Measurements from ENCODE around the gene FBXL17.
"Not testable (repeated sequence)": the region's sequence is repeated elsewhere in the genome, so short reads cannot be mapped to it uniquely, and the experiment has no call there.

Gene FBXL17

DNA sequence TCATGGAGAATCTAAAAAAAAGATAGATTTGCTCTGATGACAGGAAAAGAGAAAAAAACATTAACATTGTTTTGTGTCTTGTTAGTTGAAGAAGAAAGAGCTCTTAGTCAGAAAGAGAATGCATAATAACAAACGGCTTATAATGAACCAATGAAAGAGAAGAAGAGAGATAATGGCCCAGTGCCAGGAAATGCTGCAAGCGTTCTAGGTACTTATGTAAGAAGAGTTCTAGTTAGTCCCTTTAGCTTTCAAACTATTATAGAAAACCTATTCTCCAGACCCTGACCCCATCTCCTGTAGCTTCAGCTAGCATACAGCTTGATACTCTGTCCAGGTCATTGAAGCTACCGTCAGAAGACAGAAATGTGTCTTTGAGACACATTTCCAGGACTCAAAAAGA is 70.2 kb downstream of the FBXL17 start:
- peak; percentile 33 for DNase-seq (ENCODE audit: low read depth)

DNA sequence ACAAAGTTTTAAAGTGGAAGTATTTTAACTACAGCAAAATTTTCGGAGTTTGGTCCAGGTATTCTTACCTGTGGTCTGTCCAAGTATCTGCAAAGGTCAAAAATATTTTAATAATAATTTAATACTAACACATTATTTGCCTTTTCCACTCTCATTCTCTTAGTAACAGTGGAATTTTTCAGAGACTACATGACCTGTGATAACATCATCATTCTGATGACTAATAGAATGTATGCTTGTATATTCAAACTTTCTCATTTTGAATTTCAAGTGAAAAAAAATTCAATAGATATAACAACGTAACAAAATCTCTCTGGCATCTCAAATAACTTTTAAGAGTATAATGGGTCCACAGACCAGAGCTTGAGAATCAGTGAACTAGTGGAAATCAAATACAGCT is 78.3 kb downstream of the FBXL17 start:
- peak; percentile 9 for DNase-seq (ENCODE audit: low read depth)

DNA sequence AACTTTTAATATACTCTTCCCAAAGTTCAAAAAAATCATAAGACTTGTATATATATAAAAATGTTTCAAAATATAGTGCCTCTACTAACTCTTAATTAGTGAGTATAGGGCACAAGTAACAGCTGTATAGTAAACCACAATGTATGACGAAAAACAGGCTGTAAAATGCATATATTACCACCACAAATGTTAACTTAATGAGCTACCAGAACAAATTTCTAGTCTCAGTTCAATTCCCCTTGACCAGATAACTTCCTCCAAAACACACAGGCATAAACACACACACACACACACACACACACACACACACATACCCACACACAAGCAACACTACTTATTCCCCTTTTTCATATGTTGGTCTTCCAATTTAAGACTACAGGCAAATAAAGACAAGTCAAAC is 78.8 kb downstream of the FBXL17 start:
- DNase-seq (ENCODE audit: low read depth): no peak

DNA sequence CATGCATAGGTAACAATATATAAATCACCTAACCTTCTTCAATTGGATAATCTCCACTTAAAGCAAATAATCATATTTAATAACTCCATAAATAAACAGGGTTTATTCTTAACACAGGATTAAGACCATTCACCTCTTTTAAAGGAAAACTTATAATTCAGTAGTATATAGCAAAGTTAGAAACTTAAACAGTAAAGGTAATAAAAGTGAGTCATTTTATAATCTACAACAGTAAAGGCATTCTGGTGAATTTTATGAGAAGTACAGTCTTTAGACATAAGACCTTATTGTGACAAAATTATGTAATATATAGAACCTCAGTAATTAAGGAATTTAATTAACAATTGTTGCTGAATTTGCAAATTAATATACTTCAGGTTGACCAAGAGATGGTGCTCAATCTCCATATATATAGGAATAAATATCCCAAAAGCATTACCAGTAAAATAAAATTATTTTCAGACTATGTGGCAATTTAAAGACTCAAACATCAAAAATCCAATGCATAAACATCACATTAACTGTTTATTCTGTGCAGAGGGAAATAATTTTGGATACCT is 84.8 kb downstream of the FBXL17 start:
- DNase-seq (ENCODE audit: low read depth): no peak

DNA sequence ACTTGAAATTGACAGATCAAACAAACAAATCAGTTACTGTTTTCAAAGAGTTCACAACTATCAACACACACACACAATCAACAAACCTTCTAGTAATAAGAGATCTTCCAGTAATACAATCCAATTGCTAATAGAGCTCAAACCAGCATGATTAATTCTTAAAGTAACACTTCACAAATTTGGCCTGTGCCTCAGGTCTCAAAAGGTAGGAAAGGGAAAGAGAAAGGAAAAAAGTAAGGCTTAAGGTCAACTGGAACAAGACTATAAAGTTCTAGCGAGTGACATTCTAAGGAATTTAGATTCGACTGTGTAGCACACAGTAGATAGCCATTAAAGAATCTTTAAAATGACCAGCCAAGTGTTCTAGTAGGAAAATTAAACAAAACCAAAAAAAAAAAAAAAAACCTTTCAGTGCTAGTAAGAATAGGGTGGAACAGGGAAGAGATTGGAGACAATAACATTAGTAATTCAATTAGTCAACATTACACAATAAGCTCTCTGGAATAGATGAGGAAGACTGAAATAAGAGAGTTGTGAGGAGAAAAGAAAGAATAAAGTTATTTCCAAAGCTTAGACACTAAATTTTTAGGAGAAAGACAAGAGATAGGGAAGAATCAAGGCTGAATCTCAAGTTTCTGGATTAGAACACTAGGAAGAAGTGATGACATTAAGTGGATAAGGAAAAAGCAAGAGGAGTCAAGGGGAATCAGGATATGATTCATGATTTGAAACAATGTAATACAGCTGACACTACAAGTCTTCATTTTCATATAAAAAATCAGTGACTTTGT is 86.1 kb downstream of the FBXL17 start:
- DNase-seq (ENCODE audit: low read depth): peak; percentile 41

DNA sequence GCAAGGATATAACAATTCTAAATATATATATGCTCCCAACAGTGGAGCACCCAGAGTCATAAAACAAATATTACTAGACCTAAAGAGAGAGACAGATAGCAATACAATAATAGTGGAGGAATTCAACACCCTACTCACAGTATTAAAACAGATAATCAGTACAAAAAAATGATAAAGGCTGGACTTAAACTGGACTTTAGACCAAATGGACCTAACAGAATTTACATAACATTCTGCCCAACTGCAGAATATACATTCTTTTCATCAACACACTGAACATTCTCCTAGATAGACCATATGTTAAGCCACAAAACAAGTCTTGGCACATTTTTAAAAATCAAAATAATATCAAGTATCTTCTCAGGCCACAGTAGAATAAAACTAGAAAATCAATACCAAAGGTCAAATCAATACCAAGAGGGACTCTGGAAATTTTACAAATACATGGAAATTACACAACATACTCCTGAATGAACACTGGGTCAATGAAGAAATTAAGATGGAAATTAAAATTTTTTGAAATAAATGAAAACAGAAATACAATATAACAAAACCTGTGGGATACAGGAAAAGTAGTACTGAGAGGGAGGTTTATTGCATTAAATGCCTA is 100.8 kb downstream of the FBXL17 start:
- no peak for DNase-seq (ENCODE audit: low read depth)

DNA sequence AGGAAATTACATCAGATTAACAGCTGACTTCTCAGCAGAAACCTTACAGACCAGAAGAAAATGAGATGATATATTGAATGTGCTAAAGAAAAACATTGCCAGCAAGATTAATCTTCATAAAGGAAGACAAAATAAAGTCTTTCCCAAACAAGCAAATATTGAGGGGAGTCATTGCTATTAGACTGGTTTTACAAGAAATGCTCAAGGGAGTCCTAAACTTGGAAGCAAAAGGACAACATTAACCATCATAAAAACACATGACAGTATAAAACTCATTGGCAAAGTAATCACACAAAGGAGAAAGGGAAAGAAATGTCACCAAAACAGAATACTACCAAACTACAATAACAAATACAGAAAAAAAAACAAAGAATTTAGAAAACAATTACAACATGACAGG is 101.7 kb downstream of the FBXL17 start:
- no peak for DNase-seq (ENCODE audit: low read depth)

DNA sequence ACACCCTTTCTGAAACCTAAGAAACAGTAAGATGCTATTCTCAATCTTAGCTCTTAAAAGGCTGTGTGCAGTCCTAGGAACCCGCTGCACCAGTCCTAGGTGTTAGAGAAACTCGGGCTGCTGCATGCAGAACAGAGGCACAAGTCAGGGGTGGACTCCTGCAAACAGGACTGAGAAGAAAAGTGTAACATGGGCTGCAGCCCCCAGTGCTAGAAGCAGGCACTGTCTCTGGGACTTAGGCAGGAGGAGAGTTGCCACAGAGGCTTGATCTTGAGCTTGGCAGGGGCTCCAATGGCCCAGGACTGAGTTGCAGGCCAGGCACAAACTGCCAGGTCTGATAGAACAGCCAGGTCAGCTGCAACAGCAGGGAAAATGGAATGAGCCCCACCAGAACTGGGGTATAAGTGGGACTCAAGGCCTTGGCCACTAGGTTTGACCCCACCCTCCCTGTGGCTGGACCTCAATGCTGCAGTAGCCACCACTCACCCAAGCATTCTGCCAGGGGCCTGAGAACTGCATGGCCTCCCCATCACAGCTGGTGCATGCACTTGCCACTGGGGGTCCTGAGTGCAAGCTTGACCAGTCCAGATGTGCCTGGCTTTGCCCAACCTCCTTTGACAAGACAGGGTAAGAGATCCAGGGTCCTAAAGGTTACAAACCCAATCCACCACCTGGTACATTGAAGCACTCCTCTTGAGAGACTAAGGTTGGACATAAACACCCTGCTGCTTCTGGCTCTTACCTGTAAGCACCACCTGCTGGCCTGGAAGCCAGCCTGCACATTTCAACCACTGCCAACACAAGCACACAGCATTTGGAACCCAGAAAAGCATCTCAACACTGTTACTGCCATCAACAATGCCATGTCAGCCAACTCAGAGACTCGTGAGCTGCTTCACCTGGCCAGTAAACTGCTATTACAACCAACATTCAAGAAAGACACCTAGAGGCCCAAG is 103.3 kb downstream of the FBXL17 start:
- DNase-seq (ENCODE audit: low read depth): no peak

DNA sequence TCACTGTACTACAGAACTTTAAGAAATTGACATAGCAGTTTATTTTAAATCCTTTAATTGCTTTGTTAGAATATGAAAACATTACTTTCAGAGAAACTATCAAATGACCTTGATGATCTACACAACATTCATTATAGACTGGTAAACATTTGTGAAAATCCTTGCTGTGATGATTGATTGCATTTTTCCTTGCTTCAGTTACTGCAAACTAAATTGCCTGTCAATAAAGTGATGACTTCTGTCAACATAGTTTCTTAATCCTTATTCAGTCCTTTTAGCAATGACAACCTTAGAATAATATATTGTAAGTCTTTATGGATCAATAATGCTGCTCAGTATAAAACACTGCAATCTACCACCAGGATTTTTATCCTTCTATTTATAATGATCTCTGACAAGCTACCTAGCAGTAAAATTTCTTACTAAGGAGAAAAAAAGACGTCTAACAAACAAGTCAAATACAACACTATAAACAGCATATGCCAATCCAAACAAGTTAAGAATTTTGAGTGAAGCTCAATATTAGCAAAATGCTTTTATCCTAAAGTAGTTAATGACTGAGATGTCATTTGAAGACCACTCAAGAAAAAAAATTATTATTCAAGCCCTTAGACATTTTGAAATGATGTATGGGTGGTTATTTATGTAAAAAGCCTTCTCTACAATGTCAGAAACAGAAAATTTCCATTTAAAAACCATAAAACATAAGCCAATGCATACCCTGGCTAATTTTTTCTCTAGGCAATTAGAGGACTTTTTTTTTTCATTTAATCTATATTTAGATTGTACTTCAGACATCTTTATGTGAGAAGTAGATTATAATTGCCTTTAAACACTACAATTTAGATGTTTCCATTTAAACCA is 105.5 kb downstream of the FBXL17 start:
- no peak for DNase-seq (ENCODE audit: low read depth)

DNA sequence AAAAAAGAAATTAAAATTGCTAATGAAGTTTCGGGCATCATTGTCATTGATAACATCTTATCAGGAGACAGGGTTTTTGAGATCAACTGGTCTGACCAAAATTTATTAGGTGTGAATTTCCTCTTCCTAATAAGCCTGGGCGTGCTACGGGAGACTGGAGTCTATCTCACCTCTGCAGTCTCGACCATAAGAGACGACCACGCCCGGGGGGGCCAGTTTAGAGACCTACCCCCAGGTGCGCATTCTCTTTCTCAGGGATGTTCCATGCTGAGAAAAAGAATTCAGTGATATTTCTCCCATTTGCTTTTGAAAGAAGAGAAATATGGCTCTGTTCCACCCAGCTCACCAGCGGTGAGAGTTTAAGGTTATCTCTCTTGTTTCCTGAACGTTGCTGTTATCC is 107.8 kb downstream of the FBXL17 start:
- DNase-seq (ENCODE audit: low read depth): not testable (repeated sequence)

DNA sequence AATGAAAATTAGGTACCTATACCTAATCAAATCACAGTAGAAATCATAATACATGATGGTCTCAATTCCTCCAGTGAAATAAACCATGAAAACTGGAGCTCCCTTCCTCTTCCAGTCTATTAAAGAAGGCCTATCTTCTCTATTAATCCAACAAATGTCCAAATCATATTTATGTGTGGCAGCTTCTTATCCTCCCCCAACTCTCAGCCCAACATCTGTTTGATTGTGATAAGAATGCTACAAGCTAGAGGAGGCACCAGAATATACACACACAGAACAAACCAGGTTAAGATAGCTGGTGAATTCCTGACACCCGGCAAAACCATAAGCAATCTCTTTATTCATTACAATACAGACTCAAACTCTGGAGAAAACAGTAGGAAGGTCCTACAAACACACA is 110.8 kb downstream of the FBXL17 start:
- DNase-seq (ENCODE audit: low read depth): peak; percentile 71

DNA sequence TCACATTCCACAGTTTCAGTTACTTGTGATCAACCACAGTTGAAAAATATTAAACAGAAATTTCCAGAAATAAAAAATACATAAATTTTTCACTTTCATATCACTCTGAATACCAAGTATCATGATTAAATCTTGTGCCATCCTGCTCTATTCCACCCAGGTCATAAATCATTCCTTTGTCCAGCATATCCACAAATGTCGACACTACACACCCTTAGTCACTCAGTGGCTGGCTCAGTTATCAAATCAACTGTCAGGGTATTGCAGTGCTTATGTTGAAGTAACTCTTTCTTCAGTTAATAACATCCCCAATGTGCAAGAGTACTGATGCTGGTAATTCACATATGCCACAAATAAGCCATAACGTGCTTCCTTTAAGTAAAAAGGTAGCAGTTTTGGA is 115.7 kb downstream of the FBXL17 start:
- DNase-seq (ENCODE audit: low read depth): peak; percentile 90

DNA sequence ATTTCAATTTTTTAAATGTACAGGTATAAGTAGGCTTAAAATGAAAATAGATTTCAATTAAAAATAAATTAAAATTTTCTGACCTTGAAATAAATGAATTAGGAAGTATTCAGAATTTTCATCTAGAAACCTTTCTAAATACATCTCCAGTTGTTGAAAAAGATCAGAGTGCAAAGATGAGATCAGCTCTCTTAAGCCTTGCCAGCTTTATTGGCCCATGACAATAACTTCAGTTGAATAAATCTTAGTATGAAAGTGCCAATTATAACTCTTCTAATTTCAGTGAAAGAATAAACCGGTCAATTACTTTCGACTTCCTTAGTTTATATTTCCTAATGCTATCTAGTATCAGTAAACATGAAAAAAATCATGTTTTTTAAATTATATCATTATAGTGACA is 117.4 kb downstream of the FBXL17 start:
- no peak for DNase-seq (ENCODE audit: low read depth)

DNA sequence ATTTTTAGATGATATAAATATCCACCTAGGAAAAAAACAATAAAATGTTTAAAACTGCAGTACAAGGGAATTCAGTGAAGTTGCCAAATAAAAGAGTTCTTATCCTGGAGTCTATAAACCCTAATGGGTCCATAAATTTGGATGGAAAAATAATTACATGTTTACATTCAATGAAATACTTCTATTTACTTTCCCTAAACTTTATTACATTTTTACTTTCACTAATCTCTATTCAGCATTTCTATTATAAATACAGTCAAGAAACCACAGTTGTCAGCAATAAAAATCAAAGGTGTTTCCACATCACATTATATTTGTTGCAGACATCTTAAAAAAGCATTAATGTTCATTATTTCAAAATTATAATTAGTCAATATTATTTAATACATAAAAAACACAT is 118.6 kb downstream of the FBXL17 start:
- no peak for DNase-seq (ENCODE audit: low read depth)

DNA sequence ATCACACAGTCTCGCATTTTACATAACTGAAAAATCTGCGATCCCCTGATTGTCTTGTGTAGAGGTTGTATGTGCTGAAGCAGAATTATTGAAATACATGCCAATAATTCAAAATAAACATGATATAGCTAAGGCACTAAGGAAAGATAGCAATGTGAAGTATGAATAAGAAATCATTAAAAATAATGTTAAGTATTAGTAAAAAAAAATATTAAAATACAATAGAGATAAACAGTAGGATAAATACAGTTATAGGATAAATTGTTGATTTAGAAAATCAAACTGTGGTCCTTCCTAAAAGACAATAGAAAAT is 121.1 kb downstream of the FBXL17 start:
- no peak for DNase-seq (ENCODE audit: low read depth)

DNA sequence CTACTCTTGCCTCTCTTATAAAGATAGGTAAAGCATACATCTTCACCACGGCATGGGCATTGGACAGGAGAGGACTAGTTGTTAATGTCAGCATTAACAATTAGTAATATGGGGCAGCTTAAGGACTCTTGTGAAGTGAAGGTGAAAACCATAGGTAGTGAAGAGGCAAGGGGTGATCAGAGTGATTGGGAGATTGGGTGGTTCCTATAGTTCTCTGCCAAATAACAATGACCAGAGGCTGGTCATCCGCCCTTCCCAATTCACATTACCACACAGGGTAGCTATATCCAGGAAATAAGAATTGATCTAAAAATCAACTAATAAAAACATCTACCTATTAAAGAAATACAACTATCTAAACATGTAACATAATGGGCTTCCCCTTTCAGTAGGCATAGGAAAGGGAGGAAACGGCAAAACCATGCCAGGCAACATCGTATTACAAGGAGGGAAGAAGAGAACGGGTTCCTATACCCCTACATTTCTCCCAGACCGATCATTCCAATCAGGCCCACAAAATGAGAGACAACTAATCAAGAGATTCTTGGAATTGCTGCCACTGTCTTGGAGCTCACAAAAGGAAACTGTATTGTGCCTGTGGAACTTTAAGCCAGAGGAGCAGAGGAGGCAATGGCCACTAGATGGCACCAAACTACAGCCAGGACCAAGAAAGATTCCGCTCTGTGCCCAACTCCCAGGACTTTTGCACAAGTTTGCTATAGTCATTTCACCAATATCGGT is 121.6 kb downstream of the FBXL17 start:
- DNase-seq (ENCODE audit: low read depth): peak; percentile 79

DNA sequence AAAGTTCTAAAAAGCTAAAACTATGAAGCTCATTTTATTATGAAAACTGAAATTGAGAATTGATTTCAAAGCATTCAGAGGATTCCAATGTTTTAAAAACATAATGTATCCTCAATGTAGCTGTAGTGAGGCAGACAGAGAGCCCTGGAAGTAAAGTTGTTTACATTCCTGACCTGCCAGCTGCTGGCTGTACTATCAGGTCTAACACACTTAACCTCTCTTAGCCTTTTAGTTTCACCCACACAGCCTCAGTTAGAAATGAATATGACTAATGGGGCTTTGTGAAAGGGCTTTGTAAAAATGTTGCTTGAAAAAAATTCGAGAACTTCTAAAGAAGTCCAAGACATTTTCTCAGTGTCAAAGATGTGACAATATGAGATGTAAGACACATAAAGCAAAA is 122.6 kb downstream of the FBXL17 start:
- DNase-seq (ENCODE audit: low read depth): peak; percentile 77

DNA sequence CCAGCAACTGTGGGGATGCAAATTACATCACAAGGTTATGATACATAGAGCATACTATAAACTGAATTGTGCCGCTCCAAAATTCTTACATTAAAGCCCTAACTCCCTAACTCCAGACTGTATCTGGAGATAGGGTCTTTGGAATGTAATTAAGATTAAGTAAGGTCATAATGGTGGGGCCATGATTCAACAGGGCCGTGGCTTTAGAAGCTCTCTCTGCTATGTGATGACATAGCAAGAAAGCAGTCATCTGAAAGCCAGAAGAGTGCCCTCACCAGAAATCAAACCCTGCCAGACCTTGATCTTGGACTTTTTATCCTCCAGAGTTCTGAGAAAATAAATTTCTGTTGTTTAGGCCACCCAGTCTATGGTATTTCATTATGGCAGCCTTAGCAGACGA is 123.9 kb downstream of the FBXL17 start:
- DNase-seq (ENCODE audit: low read depth): peak; percentile 58

DNA sequence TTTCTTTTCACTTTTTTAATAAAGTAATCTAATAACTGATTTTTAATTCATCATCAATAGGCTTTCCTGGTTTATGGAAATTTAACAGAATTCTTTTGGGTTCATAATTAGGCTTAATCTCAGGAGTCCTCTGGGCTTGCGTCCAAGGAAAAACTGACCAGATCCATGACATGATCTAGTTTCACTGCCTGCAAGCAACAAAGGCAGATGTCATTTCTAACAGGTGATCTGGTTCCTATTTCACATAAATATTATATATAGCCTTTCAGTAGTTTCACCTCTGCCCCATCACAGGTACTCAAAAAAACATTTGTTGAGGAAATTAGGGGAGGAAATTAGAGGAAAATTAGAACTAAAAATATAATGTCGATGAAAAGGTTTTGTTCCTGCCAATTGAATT is 126.4 kb downstream of the FBXL17 start:
- DNase-seq (ENCODE audit: low read depth): no peak

DNA sequence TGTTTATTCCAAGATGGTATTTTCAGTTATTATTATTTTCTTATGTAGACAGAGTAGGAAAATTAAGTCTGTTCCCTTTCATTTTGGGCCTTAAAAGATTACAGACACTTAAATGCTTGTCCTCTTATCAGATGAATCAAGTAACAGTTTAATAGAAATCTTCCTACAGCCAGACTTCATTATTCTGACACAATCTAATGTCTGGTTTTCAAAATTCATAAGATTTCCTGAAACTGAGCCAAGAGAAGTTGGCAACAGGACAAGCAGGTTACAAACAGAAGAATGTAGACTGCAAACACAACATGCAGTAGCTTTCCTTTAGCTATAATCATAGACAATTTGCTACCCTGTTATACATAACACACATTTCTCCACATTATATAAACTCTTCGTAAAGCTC is 130.5 kb downstream of the FBXL17 start:
- peak; percentile 63 for DNase-seq (ENCODE audit: low read depth)

All from amniotic epithelial cell (primary cell).